Activated CD8-positive, alpha-beta T cell treated with anti-CD3 and anti-CD28 coated beads for 36 hours (primary cell): ENCODE measurements around the gene PCGF2. TPM values are rescaled to one million over a fixed set of nuclear protein-coding genes. Genes with fewer than 3 reads are reported as not detected.

Experiments
- ATAC-seq: fragments of 200-7000 bp; cut with Tn5 transposase; one replicate; pipeline ENCODE4 v1.10.0; 2021; ENCODE audit warnings: mild to moderate bottlenecking, moderate library complexity
- CTCF ChIA-PET: fragments of 350-600 bp; sonication (Branson Sonifier 250); formaldehyde crosslinking; loops from one replicate; lab custom pipeline; 2021; ENCODE audit warnings: antibody characterized with exemption; lab: Charles Lee
- POLR2A ChIA-PET: fragments of 350-600 bp; sonication (Branson Sonifier 250); formaldehyde crosslinking; loops from one replicate; lab custom pipeline; 2021; ENCODE audit warnings: antibody characterized with exemption; lab: Charles Lee
- DNase-seq: peaks from one replicate; pipeline ENCODE4 v3.0.0-alpha.2; 2020
- H3K27ac Mint-ChIP-seq: one replicate; pipeline ENCODE4 v1.8.0; 2021; ENCODE audit warnings: mild to moderate bottlenecking, mixed read lengths
- H3K27me3 Mint-ChIP-seq: one replicate; pipeline ENCODE4 v1.8.0; 2021; ENCODE audit warnings: mixed read lengths
- H3K36me3 Mint-ChIP-seq: one replicate; pipeline ENCODE4 v1.8.0; 2021; ENCODE audit warnings: low read depth, mixed read lengths
- H3K4me1 Mint-ChIP-seq: one replicate; pipeline ENCODE4 v1.8.0; 2021; ENCODE audit warnings: low read depth, mixed read lengths
- H3K4me3 Mint-ChIP-seq: one replicate; pipeline ENCODE4 v1.8.0; 2021; ENCODE audit warnings: mild to moderate bottlenecking, moderate library complexity, mixed read lengths
- H3K9me3 Mint-ChIP-seq: one replicate; pipeline ENCODE4 v1.8.0; 2021; ENCODE audit warnings: mixed read lengths
- CTCF ChIP-seq: fragments of 200-600 bp; IDR thresholded peaks from one replicate; pipeline ENCODE4 v1.8.0; 2022; ENCODE audit warnings: antibody characterized with exemption, mild to moderate bottlenecking
- intact Hi-C: fragments of 100-400 bp; cut with micrococcal nuclease; formaldehyde crosslinking; loops from one replicate; pipeline ENCODE4 v1.10.0; 2022
- total RNA-seq, 2 experiments: library from RNA; stranded (reverse); gene quantifications; one replicate each; pipeline ENCODE4 v1.2.3, GENCODE V29; 2021

The PCGF2 gene
- total RNA-seq, 2 experiments from 2014 or later, result 0.50 to 1.2 TPM

GRCh38 chr17:38740044-38740443, 8.1 kb downstream of the PCGF2 start:
- intact Hi-C loops, result no loop called here
- Mint-ChIP-seq H3K9me3 (no peaks in the 10 kb centered on the region), H3K27ac (no peak overlapping the region), H3K27me3 (peaks cover 6% of the 10 kb centered on the region), H3K4me3 (no peak overlapping the region), H3K36me3 (no peaks in the 10 kb centered on the region), H3K4me1 (peaks cover 8% of the 10 kb centered on the region)
- ChIA-PET POLR2A (interaction anchor here (1.0 kb wide), 1 partner anchor 55 kb away, joined by 3 read pairs; no protein-coding TSS in a partner anchor), CTCF (no interaction called here)
- no peak for ATAC-seq
- TF ChIP-seq CTCF, result no peak
- no peak for DNase-seq

- no peak for TF ChIP-seq CTCF
- Mint-ChIP-seq H3K27me3 (peaks cover 3% of the 10 kb centered on the region), H3K36me3 (peaks cover 2% of the 10 kb centered on the region), H3K9me3 (no peaks in the 10 kb centered on the region), H3K27ac (no peak overlapping the region), H3K4me1 (peaks cover 15% of the 10 kb centered on the region), H3K4me3 (no peak overlapping the region)
- ChIA-PET POLR2A (interaction anchor here (1.0 to 2.3 kb wide), 2 partner anchors 11 to 54 kb away, joined by 3 to 6 read pairs; no protein-coding TSS in a partner anchor), CTCF (interaction anchor here (1.1 to 9.4 kb wide), 2 partner anchors 63 to 155 kb away, joined by 3 to 160 read pairs; partner anchors contain the start of gene EPOP)
- DNase-seq (no peak), ATAC-seq (no peak)
- intact Hi-C loops, result no loop called here
Measured at GRCh38 chr17:38739305-38739704, 8.8 kb downstream of the PCGF2 start.

- TF ChIP-seq CTCF, result no peak
- no peak for ATAC-seq
- POLR2A ChIA-PET, result interaction anchor here (2.3 kb wide), 1 partner anchor 10 kb away, joined by 6 read pairs; no protein-coding TSS in a partner anchor
- no peaks in the 10 kb centered on the region for H3K27me3 Mint-ChIP-seq
- no peak overlapping the region for H3K27ac Mint-ChIP-seq
- CTCF ChIA-PET, result interaction anchor here (1.1 to 9.4 kb wide), 2 partner anchors 63 to 155 kb away, joined by 3 to 160 read pairs; partner anchors contain the start of gene EPOP
- H3K36me3 Mint-ChIP-seq, result peaks cover 2% of the 10 kb centered on the region
- no peak overlapping the region for H3K4me3 Mint-ChIP-seq
- peaks cover 21% of the 10 kb centered on the region for H3K4me1 Mint-ChIP-seq
- no peaks in the 10 kb centered on the region for H3K9me3 Mint-ChIP-seq
- intact Hi-C loops, result no loop called here
- DNase-seq, result no peak
Measured at GRCh38 chr17:38738686-38739085, 9.4 kb downstream of the PCGF2 start.

- Mint-ChIP-seq H3K4me1 (peaks cover 26% of the 10 kb centered on the region), H3K27me3 (no peaks in the 10 kb centered on the region), H3K9me3 (no peaks in the 10 kb centered on the region), H3K36me3 (peaks cover 2% of the 10 kb centered on the region), H3K4me3 (no peak overlapping the region), H3K27ac (no peak overlapping the region)
- no peak for TF ChIP-seq CTCF
- POLR2A ChIA-PET, result interaction anchor here (0.9 to 2.3 kb wide), 3 partner anchors 10 to 66 kb away, joined by 3 to 6 read pairs (median 5); partner anchors contain the start of gene PSMB3
- ATAC-seq (no peak), DNase-seq (no peak)
- intact Hi-C loops, result no loop called here
- CTCF ChIA-PET, result interaction anchor here (4.4 to 9.4 kb wide), 2 partner anchors 62 to 70 kb away, joined by 32 to 160 read pairs; partner anchors contain the start of gene EPOP
Measured at GRCh38 chr17:38738007-38738662, 10.0 kb downstream of the PCGF2 start.
